Hepatocyte (in vitro differentiated cells): ENCODE data around the gene MRPL55. TPM values are rescaled to one million over a fixed set of nuclear protein-coding genes. Genes with fewer than 3 reads are reported as not detected.

ENCODE experiments used
- DNase-seq: peaks from one replicate; pipeline ENCODE4 v3.0.0-alpha.2; 2016; ENCODE audit warnings: low spot score
- H2AFZ ChIP-seq: fragments of 200-600 bp; sonication (generic); 2 replicates; pipeline ENCODE4 v1.6.0; 2016; ENCODE audit warnings: antibody characterized with exemption, mild to moderate bottlenecking
- H3K27ac ChIP-seq: fragments of 200-600 bp; sonication (generic); 2 replicates; pipeline ENCODE4 v1.5.1; 2016; ENCODE audit warnings: mild to moderate bottlenecking
- H3K27me3 ChIP-seq: fragments of 200-600 bp; sonication (generic); 2 replicates; pipeline ENCODE4 v1.6.1; 2016
- H3K36me3 ChIP-seq: fragments of 200-600 bp; sonication (generic); replicated peaks from 2 replicates; pipeline ENCODE4 v1.5.1; 2016; ENCODE audit warnings: low read depth; ENCODE audit not compliant: insufficient read depth
- H3K4me1 ChIP-seq: fragments of 200-600 bp; sonication (generic); 2 replicates; pipeline ENCODE4 v1.5.1; 2016; ENCODE audit warnings: mild to moderate bottlenecking, moderate library complexity; ENCODE audit not compliant: insufficient read depth
- H3K4me2 ChIP-seq: fragments of 200-600 bp; sonication (generic); 2 replicates; pipeline ENCODE4 v1.6.0; 2016
- H3K4me3 ChIP-seq: fragments of 200-600 bp; sonication (generic); 2 replicates; pipeline ENCODE4 v1.5.1; 2016; ENCODE audit warnings: mild to moderate bottlenecking
- H3K79me2 ChIP-seq: fragments of 200-600 bp; sonication (generic); 2 replicates; pipeline ENCODE4 v1.6.0; 2017; ENCODE audit warnings: mild to moderate bottlenecking
- H3K9me2 ChIP-seq: fragments of 200-600 bp; sonication (generic); replicated peaks from 2 replicates; pipeline ENCODE4 v1.6.0; 2017; ENCODE audit warnings: mild to moderate bottlenecking; ENCODE audit not compliant: insufficient read depth
- H3K9me3 ChIP-seq: fragments of 200-600 bp; sonication (generic); 2 replicates; pipeline ENCODE4 v1.5.1; 2016; ENCODE audit warnings: low read depth, mild to moderate bottlenecking
- H4K20me1 ChIP-seq: fragments of 200-600 bp; sonication (generic); 2 replicates; pipeline ENCODE4 v1.6.0; 2016; ENCODE audit warnings: mild to moderate bottlenecking; ENCODE audit not compliant: insufficient read depth, poor library complexity, severe bottlenecking
- EZH2 ChIP-seq: fragments of 200-600 bp; sonication (generic); IDR thresholded peaks from 2 replicates; pipeline ENCODE4 v1.6.1; 2016; ENCODE audit warnings: antibody characterized with exemption, mild to moderate bottlenecking, borderline replicate concordance
- EZH2phosphoT487 ChIP-seq: fragments of 200-600 bp; sonication (generic); IDR thresholded peaks from one replicate; pipeline ENCODE4 v1.6.1; 2018; ENCODE audit warnings: antibody characterized with exemption, mild to moderate bottlenecking, low read depth, moderate library complexity; ENCODE audit not compliant: unreplicated experiment, severe bottlenecking
- WGBS: methylation state at CpG from one replicate; pipeline ENCODE4 v1.1.6; 2016; ENCODE audit warnings: low lambda C conversion rate; ENCODE audit errors: missing lambda C conversion rate; 5-methylcytosine and 5-hydroxymethylcytosine counted together
- polyA plus RNA-seq: library from polyadenylated mRNA; unstranded; fragments of >200 nt; fragmentation: Nextera tagmentation; extraction: Ambion mirVana; gene quantifications from 2 replicates; pipeline ENCODE4 v1.2.1, GENCODE V29; 2016
- total RNA-seq: library from RNA; depleted of rRNA; stranded (reverse); fragments of >200 nt; gene quantifications from 2 replicates; pipeline ENCODE4 v1.2.3, GENCODE V29; 2014
- TF ChIP-seq, protein P1 (sequence below): fragments of 200-600 bp; sonication (generic); IDR thresholded peaks from 2 replicates; pipeline ENCODE4 v1.5.1; 2016; ENCODE audit warnings: antibody characterized with exemption, mild to moderate bottlenecking; ENCODE audit not compliant: poor library complexity

MRPL55 gene
- total and polyA plus RNA-seq, 2 experiments from 2014 or later: 64.8 to 130 TPM

DNA sequence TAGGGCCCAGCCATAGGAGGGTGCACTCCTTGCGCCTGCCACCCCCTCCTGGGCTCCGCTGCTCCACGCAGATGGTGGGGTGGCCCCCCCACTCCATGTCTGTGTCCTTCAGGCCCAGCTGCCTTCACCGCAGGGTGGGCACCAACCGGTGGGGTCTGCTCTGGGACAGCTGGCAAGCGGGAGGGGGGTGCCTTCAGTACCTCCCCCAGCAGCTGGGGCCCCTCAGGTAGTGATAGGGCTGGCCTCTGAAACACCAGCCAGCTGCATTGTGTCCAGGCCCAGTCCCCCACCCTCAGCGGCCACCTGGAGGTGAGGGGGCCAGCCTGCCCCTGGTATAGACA, 41.0 kb upstream of the MRPL55 start:
- 94% methylated on average over 7 of the region's 7 CpGs for WGBS
- no peaks in the 10 kb centered on the region for H3K9me2 ChIP-seq
- H3K36me3 ChIP-seq: no peaks in the 10 kb centered on the region
- peaks cover 17% of the 10 kb centered on the region for H3K79me2 ChIP-seq
- H3K27ac ChIP-seq: peak overlapping the region; percentile 91
- TF ChIP-seq EZH2 (no peak), EZH2phosphoT487 (no peak)
- TF ChIP-seq, protein P1, sequence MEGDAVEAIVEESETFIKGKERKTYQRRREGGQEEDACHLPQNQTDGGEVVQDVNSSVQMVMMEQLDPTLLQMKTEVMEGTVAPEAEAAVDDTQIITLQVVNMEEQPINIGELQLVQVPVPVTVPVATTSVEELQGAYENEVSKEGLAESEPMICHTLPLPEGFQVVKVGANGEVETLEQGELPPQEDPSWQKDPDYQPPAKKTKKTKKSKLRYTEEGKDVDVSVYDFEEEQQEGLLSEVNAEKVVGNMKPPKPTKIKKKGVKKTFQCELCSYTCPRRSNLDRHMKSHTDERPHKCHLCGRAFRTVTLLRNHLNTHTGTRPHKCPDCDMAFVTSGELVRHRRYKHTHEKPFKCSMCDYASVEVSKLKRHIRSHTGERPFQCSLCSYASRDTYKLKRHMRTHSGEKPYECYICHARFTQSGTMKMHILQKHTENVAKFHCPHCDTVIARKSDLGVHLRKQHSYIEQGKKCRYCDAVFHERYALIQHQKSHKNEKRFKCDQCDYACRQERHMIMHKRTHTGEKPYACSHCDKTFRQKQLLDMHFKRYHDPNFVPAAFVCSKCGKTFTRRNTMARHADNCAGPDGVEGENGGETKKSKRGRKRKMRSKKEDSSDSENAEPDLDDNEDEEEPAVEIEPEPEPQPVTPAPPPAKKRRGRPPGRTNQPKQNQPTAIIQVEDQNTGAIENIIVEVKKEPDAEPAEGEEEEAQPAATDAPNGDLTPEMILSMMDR: no peak
- peaks cover 30% of the 10 kb centered on the region for H3K4me1 ChIP-seq
- H4K20me1 ChIP-seq: peaks cover 18% of the 10 kb centered on the region
- peak overlapping the region; percentile 62 for H3K4me2 ChIP-seq
- H3K27me3 ChIP-seq: no peaks in the 10 kb centered on the region
- DNase-seq: no peak
- no peak overlapping the region for H3K4me3 ChIP-seq
- H2AFZ ChIP-seq: no peak overlapping the region
- no peaks in the 10 kb centered on the region for H3K9me3 ChIP-seq

DNA sequence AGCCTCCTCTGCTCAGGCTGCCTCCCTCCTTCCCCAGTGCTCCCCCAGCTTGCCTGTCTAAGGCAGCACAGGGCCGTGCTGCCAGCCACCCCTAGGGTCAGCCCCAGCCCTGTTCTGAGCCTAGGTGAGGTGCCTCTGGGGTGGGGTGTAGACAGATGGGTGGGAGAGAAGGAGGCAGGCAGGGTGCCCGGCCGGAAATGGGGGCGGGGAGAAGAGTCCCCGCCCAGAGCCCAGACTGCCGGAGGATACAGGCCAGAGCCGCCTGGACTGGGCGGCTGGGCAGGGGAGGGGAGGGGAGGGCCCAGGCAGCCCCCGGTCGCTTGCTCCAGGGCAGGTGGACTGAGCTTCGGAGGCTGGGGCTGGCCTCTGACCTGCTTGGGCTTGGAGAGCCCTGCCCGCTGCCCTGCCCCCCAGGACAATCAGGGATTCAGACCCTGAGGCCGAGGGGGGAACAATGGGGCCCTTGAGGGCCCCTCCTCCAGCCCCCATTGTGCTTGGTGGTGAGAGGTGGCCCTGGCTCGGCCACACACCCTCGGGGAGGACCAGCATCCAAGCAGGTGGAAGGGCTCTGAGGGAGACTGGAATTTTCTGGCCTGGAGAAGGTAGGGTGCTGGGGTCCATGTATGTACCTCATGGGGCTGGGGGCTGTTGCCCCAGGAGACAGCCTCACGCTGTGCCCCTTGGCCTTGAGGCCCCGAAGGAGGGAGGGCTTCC, 40.5 kb upstream of the MRPL55 start, which contains the start of gene GJC2:
GJC2 (plus strand) TSS at position 525 of the 714 bp plus-strand sequence. CDS start 7,829 bp downstream, outside the sequence.
- peak within 1 kb of the TSS; percentile 62 for H3K4me2 ChIP-seq
- H3K79me2 ChIP-seq: peaks cover 23% of the 10 kb centered on the region
- no peak within 1 kb of the TSS for H3K4me3 ChIP-seq
- WGBS: 53% methylated on average over 9 of the region's 17 CpGs
- H3K27me3 ChIP-seq: no peaks in the 10 kb centered on the region
- no peak within 1 kb of the TSS for H2AFZ ChIP-seq
- H3K27ac ChIP-seq: peak within 1 kb of the TSS; percentile 91
- TF ChIP-seq, protein P1: no peak
- TF ChIP-seq EZH2: no peak
- no peak for TF ChIP-seq EZH2phosphoT487
- peaks cover 31% of the 10 kb centered on the region for H3K4me1 ChIP-seq
- H3K36me3 ChIP-seq: no peaks in the 10 kb centered on the region
- peaks cover 22% of the 10 kb centered on the region for H4K20me1 ChIP-seq
- peak; percentile 43 for DNase-seq
- H3K9me2 ChIP-seq: no peaks in the 10 kb centered on the region
- H3K9me3 ChIP-seq: no peaks in the 10 kb centered on the region

DNA sequence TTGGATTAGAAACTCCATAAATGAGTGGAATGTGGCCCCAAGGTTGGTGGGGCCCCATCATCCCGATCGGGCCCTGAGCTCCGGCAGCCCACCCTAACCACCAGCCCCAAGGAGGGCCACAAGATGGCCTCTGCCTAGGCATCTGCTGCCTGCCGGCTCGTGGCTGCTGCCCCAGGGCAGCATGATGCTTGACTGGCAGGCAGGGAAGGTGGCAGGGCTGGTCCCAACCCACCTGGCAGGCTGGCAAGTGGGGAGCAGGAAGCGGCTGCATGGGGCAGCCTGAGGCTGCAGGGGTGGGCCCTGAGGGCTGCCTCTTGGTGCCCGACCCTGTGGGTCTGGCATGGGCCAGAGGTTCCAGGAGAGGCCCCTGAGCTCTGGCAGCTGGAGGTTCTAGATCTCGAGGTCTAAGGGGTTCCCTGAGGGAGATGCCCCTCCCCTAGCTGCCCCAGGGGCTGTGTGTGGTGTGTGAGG, 39.9 kb upstream of the MRPL55 start:
- Histone ChIP-seq H3K4me2 (peak overlapping the region; percentile 62), H3K9me3 (no peaks in the 10 kb centered on the region), H3K36me3 (no peaks in the 10 kb centered on the region), H3K27ac (peak overlapping the region; percentile 91), H3K79me2 (peaks cover 29% of the 10 kb centered on the region), H3K4me1 (peaks cover 35% of the 10 kb centered on the region), H3K4me3 (no peak overlapping the region), H3K9me2 (no peaks in the 10 kb centered on the region), H4K20me1 (peaks cover 28% of the 10 kb centered on the region), H2AFZ (no peak overlapping the region), H3K27me3 (no peaks in the 10 kb centered on the region)
- peak; percentile 2 for DNase-seq
- WGBS: 81% methylated on average over 8 of the region's 8 CpGs
- no peak for TF ChIP-seq EZH2phosphoT487
- TF ChIP-seq, protein P1: no peak
